Caco-2 (cell line): ENCODE results near the gene TTC4. TPM values are rescaled to one million over a fixed set of nuclear protein-coding genes. Genes with fewer than 3 reads are reported as not detected.

ENCODE experiments used
- BruUV-seq: library from RNA; stranded (reverse); fragments of 400-500 nt; replicated peaks from 2 replicates; lab custom pipeline; 2021; lab: Mats Ljungman, UMichigan
- CTCF ChIA-PET: fragments of 300-600 bp; sonication (Branson Sonifier 250); formaldehyde crosslinking; loops from one replicate; lab custom pipeline; 2022; ENCODE audit warnings: antibody characterized with exemption; lab: Charles Lee
- POLR2A ChIA-PET: fragments of 300-600 bp; sonication (Branson Sonifier 250); formaldehyde crosslinking; loops from one replicate; lab custom pipeline; 2022; ENCODE audit warnings: antibody characterized with exemption; lab: Charles Lee
- DNase-seq, 2 experiments: peaks; one replicate each; pipeline versions ENCODE4 v3.0.0 to v3.0.0-alpha.2; 2020 to 2022
- H3K27me3 ChIP-seq: replicated peaks from 2 replicates; pipeline ENCODE4 v1.6.0; 2011; ENCODE audit warnings: low read length; ENCODE audit not compliant: control insufficient read depth, insufficient read depth
- H3K36me3 ChIP-seq: 2 replicates; pipeline ENCODE4 v1.5.1; 2011; ENCODE audit warnings: low read length; ENCODE audit not compliant: control insufficient read depth, insufficient read depth
- H3K4me1 ChIP-seq: fragments of 250-450 bp; sonication (Bioruptor Pico); 2 replicates; pipeline ENCODE4 v1.5.1; 2020; ENCODE audit warnings: mild to moderate bottlenecking
- H3K4me3 ChIP-seq: 2 replicates; pipeline ENCODE4 v1.5.1; 2011; ENCODE audit warnings: low read depth, mild to moderate bottlenecking, control low read depth, low read length
- H3K9me3 ChIP-seq: fragments of 250-450 bp; sonication (Bioruptor Pico); 2 replicates; pipeline ENCODE4 v1.5.1; 2020; ENCODE audit warnings: mild to moderate bottlenecking, moderate library complexity
- H3K27ac Mint-ChIP-seq: one replicate; pipeline ENCODE4 v1.8.0; 2022; ENCODE audit warnings: mixed read lengths; ENCODE audit not compliant: unreplicated experiment
- H3K27me3 Mint-ChIP-seq: one replicate; pipeline ENCODE4 v1.8.0; 2022; ENCODE audit warnings: mixed read lengths; ENCODE audit not compliant: insufficient read depth, unreplicated experiment
- H3K36me3 Mint-ChIP-seq: one replicate; pipeline ENCODE4 v1.8.0; 2022; ENCODE audit warnings: mild to moderate bottlenecking, mixed read lengths; ENCODE audit not compliant: insufficient read depth, unreplicated experiment
- H3K4me1 Mint-ChIP-seq: one replicate; pipeline ENCODE4 v1.8.0; 2022; ENCODE audit warnings: low read depth, mixed read lengths; ENCODE audit not compliant: unreplicated experiment
- H3K4me3 Mint-ChIP-seq: one replicate; pipeline ENCODE4 v1.8.0; 2022; ENCODE audit warnings: mild to moderate bottlenecking, moderate library complexity, mixed read lengths; ENCODE audit not compliant: unreplicated experiment
- H3K9me3 Mint-ChIP-seq: one replicate; pipeline ENCODE4 v1.8.0; 2022; ENCODE audit warnings: mixed read lengths; ENCODE audit not compliant: unreplicated experiment
- CTCF ChIP-seq, 2 experiments: fragments of 200-600 bp in 1 of 2; IDR thresholded peaks; 1 replicate in 1 of 2; 2 replicates in 1 of 2; pipeline versions ENCODE4 v1.5.1 to v1.8.0; 2011 to 2022; ENCODE audit warnings: antibody characterized with exemption in 1 of 2, control low read depth in 1 of 2, inconsistent platforms in 1 of 2, low read depth in 1 of 2, low read length in 1 of 2, mild to moderate bottlenecking in 1 of 2, moderate library complexity in 1 of 2; ENCODE audit not compliant: insufficient read depth in 1 of 2, severe bottlenecking in 1 of 2, unreplicated experiment in 1 of 2
- intact Hi-C: fragments of 100-400 bp; cut with micrococcal nuclease; formaldehyde crosslinking; loops from one replicate; pipeline ENCODE4 v1.10.0; 2022; ENCODE audit not compliant: unreplicated experiment
- total RNA-seq: library from RNA; stranded (reverse); gene quantifications from 2 replicates; pipeline ENCODE4 v1.2.3, GENCODE V29; 2022

Gene TTC4
- total RNA-seq, 1 experiment from 2014 or later = 14.0 TPM

GRCh38 chr1:54764133-54764921, 48.7 kb downstream of the TTC4 start, which contains the start of gene PARS2:
Gene PARS2 (minus strand): TSS chr1:54764523. CDS start chr1:54759161, 5,362 bp downstream.
- intact Hi-C loops = loop anchor here (1.0 to 5.0 kb wide), 3 partner anchors 36 to 47 kb away; partner anchors contain the start of genes TTC22 and TTC4
- H3K9me3 Mint-ChIP-seq = no peaks in the 10 kb centered on the region
- H3K4me3 ChIP-seq = peak within 1 kb of the TSS; percentile 60
- ChIA-PET CTCF (interaction anchor here (1.9 kb wide), 1 partner anchor 37 kb away, joined by 18 read pairs; the partner anchor contains the start of gene TTC22), POLR2A (interaction anchor here (1.0 kb wide), 1 partner anchor 8 kb away, joined by 3 read pairs; no protein-coding TSS in a partner anchor)
- peak within 1 kb of the TSS; percentile 88 for H3K4me3 Mint-ChIP-seq
- no peak for TF ChIP-seq CTCF (IDR thresholded peaks at IDR 0.05; ENCODE audit: insufficient read depth in 1 of 2, low read depth in 1 of 2, low read length in 1 of 2, severe bottlenecking in 1 of 2, unreplicated experiment in 1 of 2)
- no peaks in the 10 kb centered on the region for H3K27me3 Mint-ChIP-seq
- no peaks in the 10 kb centered on the region for H3K27me3 ChIP-seq
- no peaks in the 10 kb centered on the region for H3K36me3 Mint-ChIP-seq
- H3K27ac Mint-ChIP-seq = peak within 1 kb of the TSS; percentile 93
- H3K36me3 ChIP-seq = no peaks in the 10 kb centered on the region
- DNase-seq = peak; percentile 94 to 95
- H3K4me1 Mint-ChIP-seq = peaks cover 7% of the 10 kb centered on the region
- H3K4me1 ChIP-seq = no peaks in the 10 kb centered on the region
- no peaks in the 10 kb centered on the region for H3K9me3 ChIP-seq
- BruUV-seq = no TSS peak

- no peaks in the 10 kb centered on the region for H3K36me3 Mint-ChIP-seq
- Histone ChIP-seq H3K27me3 (no peaks in the 10 kb centered on the region), H3K4me3 (peak overlapping the region; percentile 34), H3K4me1 (no peaks in the 10 kb centered on the region), H3K9me3 (no peaks in the 10 kb centered on the region), H3K36me3 (no peaks in the 10 kb centered on the region)
- H3K27me3 Mint-ChIP-seq = no peaks in the 10 kb centered on the region
- DNase-seq = no peak
- BruUV-seq = no TSS peak
- ChIA-PET POLR2A (interaction anchor here (1.0 kb wide), 1 partner anchor 7 kb away, joined by 3 read pairs; no protein-coding TSS in a partner anchor), CTCF (interaction anchor here (1.9 kb wide), 1 partner anchor 36 kb away, joined by 18 read pairs; the partner anchor contains the start of gene TTC22)
- H3K4me1 Mint-ChIP-seq = peaks cover 7% of the 10 kb centered on the region
- intact Hi-C loops = loop anchor here (1.0 to 5.0 kb wide), 3 partner anchors 36 to 48 kb away; partner anchors contain the start of genes TTC22 and TTC4
- H3K9me3 Mint-ChIP-seq = no peaks in the 10 kb centered on the region
- H3K27ac Mint-ChIP-seq = peak overlapping the region; percentile 93
- H3K4me3 Mint-ChIP-seq = peak overlapping the region; percentile 88
- no peak for TF ChIP-seq CTCF (IDR thresholded peaks at IDR 0.05; ENCODE audit: insufficient read depth in 1 of 2, low read depth in 1 of 2, low read length in 1 of 2, severe bottlenecking in 1 of 2, unreplicated experiment in 1 of 2)
Measured at GRCh38 chr1:54764922-54765561, 49.4 kb downstream of the TTC4 start.

- Mint-ChIP-seq H3K4me3 (no peak overlapping the region), H3K36me3 (no peaks in the 10 kb centered on the region), H3K27ac (no peak overlapping the region), H3K9me3 (no peaks in the 10 kb centered on the region), H3K4me1 (peaks cover 7% of the 10 kb centered on the region), H3K27me3 (no peaks in the 10 kb centered on the region)
- no peak for TF ChIP-seq CTCF (IDR thresholded peaks at IDR 0.05; ENCODE audit: insufficient read depth in 1 of 2, low read depth in 1 of 2, low read length in 1 of 2, severe bottlenecking in 1 of 2, unreplicated experiment in 1 of 2)
- H3K9me3 ChIP-seq = no peaks in the 10 kb centered on the region
- H3K4me3 ChIP-seq = no peak overlapping the region
- POLR2A ChIA-PET = interaction anchor here (0.6 kb wide), 1 partner anchor 34 kb away, joined by 3 read pairs; no protein-coding TSS in a partner anchor
- H3K27me3 ChIP-seq = no peaks in the 10 kb centered on the region
- BruUV-seq = no TSS peak
- CTCF ChIA-PET = interaction anchor here (0.7 kb wide), 1 partner anchor 35 kb away, joined by 4 read pairs; no protein-coding TSS in a partner anchor
- intact Hi-C loops = no loop called here
- no peak for DNase-seq
- H3K36me3 ChIP-seq = no peaks in the 10 kb centered on the region
- H3K4me1 ChIP-seq = no peaks in the 10 kb centered on the region
Measured at GRCh38 chr1:54766726-54767125, 51.1 kb downstream of the TTC4 start.
